Caco-2 (cell line): ENCODE results near the gene P2RX7. TPM values are rescaled to one million over a fixed set of nuclear protein-coding genes. Genes with fewer than 3 reads are reported as not detected.
"Not testable (repeated sequence)": the region's sequence is repeated elsewhere in the genome, so short reads cannot be mapped to it uniquely, and the experiment has no call there.

Experiments
- BruUV-seq: library from RNA; stranded (reverse); fragments of 400-500 nt; replicated peaks from 2 replicates; lab custom pipeline; 2021; lab: Mats Ljungman, UMichigan
- CTCF ChIA-PET: fragments of 300-600 bp; sonication (Branson Sonifier 250); formaldehyde crosslinking; loops from one replicate; lab custom pipeline; 2022; ENCODE audit warnings: antibody characterized with exemption; lab: Charles Lee
- POLR2A ChIA-PET: fragments of 300-600 bp; sonication (Branson Sonifier 250); formaldehyde crosslinking; loops from one replicate; lab custom pipeline; 2022; ENCODE audit warnings: antibody characterized with exemption; lab: Charles Lee
- DNase-seq, 2 experiments: peaks; one replicate each; pipeline versions ENCODE4 v3.0.0 to v3.0.0-alpha.2; 2020 to 2022
- H3K27me3 ChIP-seq: replicated peaks from 2 replicates; pipeline ENCODE4 v1.6.0; 2011; ENCODE audit warnings: low read length; ENCODE audit not compliant: control insufficient read depth, insufficient read depth
- H3K36me3 ChIP-seq: 2 replicates; pipeline ENCODE4 v1.5.1; 2011; ENCODE audit warnings: low read length; ENCODE audit not compliant: control insufficient read depth, insufficient read depth
- H3K4me1 ChIP-seq: fragments of 250-450 bp; sonication (Bioruptor Pico); 2 replicates; pipeline ENCODE4 v1.5.1; 2020; ENCODE audit warnings: mild to moderate bottlenecking
- H3K4me3 ChIP-seq: 2 replicates; pipeline ENCODE4 v1.5.1; 2011; ENCODE audit warnings: low read depth, mild to moderate bottlenecking, control low read depth, low read length
- H3K9me3 ChIP-seq: fragments of 250-450 bp; sonication (Bioruptor Pico); 2 replicates; pipeline ENCODE4 v1.5.1; 2020; ENCODE audit warnings: mild to moderate bottlenecking, moderate library complexity
- H3K27ac Mint-ChIP-seq: one replicate; pipeline ENCODE4 v1.8.0; 2022; ENCODE audit warnings: mixed read lengths; ENCODE audit not compliant: unreplicated experiment
- H3K27me3 Mint-ChIP-seq: one replicate; pipeline ENCODE4 v1.8.0; 2022; ENCODE audit warnings: mixed read lengths; ENCODE audit not compliant: insufficient read depth, unreplicated experiment
- H3K36me3 Mint-ChIP-seq: one replicate; pipeline ENCODE4 v1.8.0; 2022; ENCODE audit warnings: mild to moderate bottlenecking, mixed read lengths; ENCODE audit not compliant: insufficient read depth, unreplicated experiment
- H3K4me1 Mint-ChIP-seq: one replicate; pipeline ENCODE4 v1.8.0; 2022; ENCODE audit warnings: low read depth, mixed read lengths; ENCODE audit not compliant: unreplicated experiment
- H3K4me3 Mint-ChIP-seq: one replicate; pipeline ENCODE4 v1.8.0; 2022; ENCODE audit warnings: mild to moderate bottlenecking, moderate library complexity, mixed read lengths; ENCODE audit not compliant: unreplicated experiment
- H3K9me3 Mint-ChIP-seq: one replicate; pipeline ENCODE4 v1.8.0; 2022; ENCODE audit warnings: mixed read lengths; ENCODE audit not compliant: unreplicated experiment
- CTCF ChIP-seq, 2 experiments: fragments of 200-600 bp in 1 of 2; IDR thresholded peaks; 1 replicate in 1 of 2; 2 replicates in 1 of 2; pipeline versions ENCODE4 v1.5.1 to v1.8.0; 2011 to 2022; ENCODE audit warnings: antibody characterized with exemption in 1 of 2, control low read depth in 1 of 2, inconsistent platforms in 1 of 2, low read depth in 1 of 2, low read length in 1 of 2, mild to moderate bottlenecking in 1 of 2, moderate library complexity in 1 of 2; ENCODE audit not compliant: insufficient read depth in 1 of 2, severe bottlenecking in 1 of 2, unreplicated experiment in 1 of 2
- intact Hi-C: fragments of 100-400 bp; cut with micrococcal nuclease; formaldehyde crosslinking; loops from one replicate; pipeline ENCODE4 v1.10.0; 2022; ENCODE audit not compliant: unreplicated experiment
- total RNA-seq: library from RNA; stranded (reverse); gene quantifications from 2 replicates; pipeline ENCODE4 v1.2.3, GENCODE V29; 2022

The P2RX7 gene
- total RNA-seq, 1 experiment from 2014 or later, result not detected

DNA sequence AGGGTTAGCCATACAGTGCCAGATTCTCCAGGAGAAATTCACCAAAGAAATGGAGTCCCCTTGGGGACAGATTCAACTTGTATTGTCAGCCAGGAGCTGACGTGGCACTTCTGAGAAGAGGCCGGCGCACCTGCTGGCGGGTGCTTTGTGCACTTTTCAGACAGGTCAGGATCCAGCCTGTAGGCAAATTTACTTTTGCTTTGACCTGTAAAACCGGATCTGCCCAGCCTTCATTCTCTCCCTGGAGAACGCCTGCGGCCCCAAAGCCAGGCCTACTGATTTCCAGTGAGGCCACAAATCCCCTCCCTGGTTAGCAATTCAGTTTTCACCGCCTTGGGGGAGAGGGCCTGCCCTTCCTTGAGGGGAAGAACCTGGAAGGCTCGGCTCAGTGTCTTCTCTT, 94.6 kb downstream of the P2RX7 start:
- CTCF ChIA-PET, result interaction anchor here (1.0 to 1.2 kb wide), 2 partner anchors 9 to 218 kb away, joined by 3 read pairs; no protein-coding TSS in a partner anchor
- Histone ChIP-seq H3K4me3 (no peak overlapping the region), H3K9me3 (no peaks in the 10 kb centered on the region), H3K36me3 (peaks cover 5% of the 10 kb centered on the region), H3K27me3 (no peaks in the 10 kb centered on the region), H3K4me1 (peaks cover 42% of the 10 kb centered on the region)
- DNase-seq, result peak; percentile 95 to 96
- TF ChIP-seq CTCF (IDR thresholded peaks at IDR 0.05; ENCODE audit: insufficient read depth in 1 of 2, low read depth in 1 of 2, low read length in 1 of 2, severe bottlenecking in 1 of 2, unreplicated experiment in 1 of 2), result peak; percentile 18 to 24
- no TSS peak for BruUV-seq
- POLR2A ChIA-PET, result interaction anchor here (0.8 kb wide), 1 partner anchor 10 kb away, joined by 3 read pairs; no protein-coding TSS in a partner anchor
- Mint-ChIP-seq H3K9me3 (no peaks in the 10 kb centered on the region), H3K27ac (peak overlapping the region; percentile 89), H3K4me3 (peak overlapping the region; percentile 50), H3K36me3 (peaks cover 29% of the 10 kb centered on the region), H3K4me1 (peaks cover 15% of the 10 kb centered on the region), H3K27me3 (no peaks in the 10 kb centered on the region)
- intact Hi-C loops, result loop anchor here (1.0 to 5.0 kb wide), 4 partner anchors 10 to 115 kb away; partner anchors contain the start of genes CAMKK2 and P2RX4

DNA sequence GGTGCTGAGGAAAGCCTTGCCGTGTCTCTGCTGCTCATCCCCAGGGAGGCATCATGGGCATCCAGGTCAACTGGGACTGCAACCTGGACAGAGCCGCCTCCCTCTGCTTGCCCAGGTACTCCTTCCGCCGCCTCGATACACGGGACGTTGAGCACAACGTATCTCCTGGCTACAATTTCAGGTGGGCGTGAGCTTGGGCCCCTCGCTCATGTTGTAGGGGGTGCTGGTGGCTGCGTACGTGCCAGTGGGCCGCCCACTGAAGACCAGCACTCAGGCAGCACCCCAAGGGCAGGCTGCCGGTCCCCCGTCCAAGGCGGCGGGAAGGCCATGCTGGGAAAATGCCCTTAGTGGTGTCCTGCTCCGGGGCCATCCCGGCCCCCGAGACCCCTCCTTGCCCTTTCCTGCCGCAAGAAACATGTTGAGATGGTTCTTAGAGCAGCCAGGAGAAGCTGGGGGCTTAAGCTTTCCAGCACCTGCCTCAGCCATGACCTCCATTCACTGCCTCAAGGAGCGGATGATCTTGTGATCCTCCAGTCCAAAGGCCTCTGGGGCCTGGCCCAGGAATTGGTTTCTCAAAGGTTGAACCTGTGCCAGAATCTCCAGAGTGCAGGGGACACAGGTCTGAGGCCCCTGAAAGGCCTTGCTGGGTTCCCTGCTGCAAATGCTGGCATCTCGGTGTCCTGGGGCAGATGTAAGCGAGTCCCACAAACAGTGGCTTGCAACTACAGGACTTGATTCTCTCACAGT, 96.4 kb downstream of the P2RX7 start:
- Histone ChIP-seq H3K9me3 (no peaks in the 10 kb centered on the region), H3K4me1 (peaks cover 42% of the 10 kb centered on the region), H3K27me3 (no peaks in the 10 kb centered on the region), H3K4me3 (no peak overlapping the region), H3K36me3 (peaks cover 3% of the 10 kb centered on the region)
- BruUV-seq, result no TSS peak
- DNase-seq, result no peak
- no peak for TF ChIP-seq CTCF (IDR thresholded peaks at IDR 0.05; ENCODE audit: insufficient read depth in 1 of 2, low read depth in 1 of 2, low read length in 1 of 2, severe bottlenecking in 1 of 2, unreplicated experiment in 1 of 2)
- intact Hi-C loops, result loop anchor here (5.0 kb wide), 1 partner anchor 117 kb away; no protein-coding TSS in a partner anchor
- POLR2A ChIA-PET, result no interaction called here
- peaks cover 28% of the 10 kb centered on the region for H3K36me3 Mint-ChIP-seq
- CTCF ChIA-PET, result no interaction called here
- no peak overlapping the region for H3K27ac Mint-ChIP-seq
- H3K4me3 Mint-ChIP-seq, result no peak overlapping the region
- peaks cover 15% of the 10 kb centered on the region for H3K4me1 Mint-ChIP-seq
- H3K27me3 Mint-ChIP-seq, result no peaks in the 10 kb centered on the region
- H3K9me3 Mint-ChIP-seq, result no peaks in the 10 kb centered on the region

GRCh38 chr12:121229826-121230537, 97.3 kb downstream of the P2RX7 start:
- H3K36me3 ChIP-seq, CTCF ChIA-PET, H3K27me3 Mint-ChIP-seq, H3K9me3 ChIP-seq, H3K27me3 ChIP-seq, H3K27ac Mint-ChIP-seq, BruUV-seq, H3K4me3 Mint-ChIP-seq, POLR2A ChIA-PET, H3K9me3 Mint-ChIP-seq, H3K4me3 ChIP-seq: not testable (repeated sequence)
- peak; percentile 87 to 89 for TF ChIP-seq CTCF (IDR thresholded peaks at IDR 0.05; ENCODE audit: insufficient read depth in 1 of 2, low read depth in 1 of 2, low read length in 1 of 2, severe bottlenecking in 1 of 2, unreplicated experiment in 1 of 2)
- intact Hi-C loops, result loop anchor here (5.0 kb wide), 2 partner anchors 118 to 168 kb away; no protein-coding TSS in a partner anchor
- peaks cover 42% of the 10 kb centered on the region for H3K4me1 ChIP-seq
- Mint-ChIP-seq H3K36me3 (peaks cover 37% of the 10 kb centered on the region), H3K4me1 (peaks cover 15% of the 10 kb centered on the region)
- DNase-seq, result peak; percentile 82 to 85
